ENCODE results near the gene NXPE2. TPM values are rescaled to one million over a fixed set of nuclear protein-coding genes. Genes with fewer than 3 reads are reported as not detected.

The NXPE2 gene
- polyA plus RNA-seq, 1 donor = 0.06 TPM

- no peak overlapping the region for H3K27ac ChIP-seq (ENCODE audit: low read length)
- no peaks in the 10 kb centered on the region for H3K27me3 ChIP-seq (ENCODE audit: control insufficient read depth, insufficient read depth, low read length)
- WGBS (ENCODE audit: insufficient coverage, low lambda C conversion rate) = 14% methylated on average over 1 of the region's 4 CpGs
- H3K4me1 ChIP-seq (ENCODE audit: control insufficient read depth, insufficient read depth, low read length) = no peaks in the 10 kb centered on the region
- H3K4me3 ChIP-seq (ENCODE audit: low read length) = no peak overlapping the region
- H3K9me3 ChIP-seq (ENCODE audit: control insufficient read depth, low read depth, low read length) = no peaks in the 10 kb centered on the region
- no peaks in the 10 kb centered on the region for H3K36me3 ChIP-seq (ENCODE audit: control insufficient read depth, insufficient read depth, low read length)
- DNase-seq = no peak
Measured at GRCh38 chr11:114679505-114679904, 1.2 kb downstream of the NXPE2 start.

GRCh38 chr11:114683007-114683406 is 4.7 kb downstream of the NXPE2 start:
- Histone ChIP-seq H3K27me3 (ENCODE audit: control insufficient read depth, insufficient read depth, low read length) (no peaks in the 10 kb centered on the region), H3K4me1 (ENCODE audit: control insufficient read depth, insufficient read depth, low read length) (no peaks in the 10 kb centered on the region), H3K27ac (ENCODE audit: low read length) (no peak overlapping the region), H3K9me3 (ENCODE audit: control insufficient read depth, low read depth, low read length) (no peaks in the 10 kb centered on the region), H3K36me3 (ENCODE audit: control insufficient read depth, insufficient read depth, low read length) (no peaks in the 10 kb centered on the region), H3K4me3 (ENCODE audit: low read length) (no peak overlapping the region)
- 100% methylated on average over 1 of the region's 1 CpG for WGBS (ENCODE audit: insufficient coverage, low lambda C conversion rate)
- DNase-seq = no peak

- Histone ChIP-seq H3K4me3 (ENCODE audit: low read length) (no peak overlapping the region), H3K27me3 (ENCODE audit: control insufficient read depth, insufficient read depth, low read length) (no peaks in the 10 kb centered on the region), H3K36me3 (ENCODE audit: control insufficient read depth, insufficient read depth, low read length) (no peaks in the 10 kb centered on the region), H3K4me1 (ENCODE audit: control insufficient read depth, insufficient read depth, low read length) (no peaks in the 10 kb centered on the region), H3K27ac (ENCODE audit: low read length) (no peak overlapping the region), H3K9me3 (ENCODE audit: control insufficient read depth, low read depth, low read length) (no peaks in the 10 kb centered on the region)
- no peak for DNase-seq
Measured at GRCh38 chr11:114684636-114685035, 6.3 kb downstream of the NXPE2 start.

GRCh38 chr11:114685097-114685496 is 6.8 kb downstream of the NXPE2 start:
- H3K36me3 ChIP-seq (ENCODE audit: control insufficient read depth, insufficient read depth, low read length) = no peaks in the 10 kb centered on the region
- WGBS (ENCODE audit: insufficient coverage, low lambda C conversion rate) = 100% methylated on average over 1 of the region's 1 CpG
- H3K4me1 ChIP-seq (ENCODE audit: control insufficient read depth, insufficient read depth, low read length) = no peaks in the 10 kb centered on the region
- H3K9me3 ChIP-seq (ENCODE audit: control insufficient read depth, low read depth, low read length) = no peaks in the 10 kb centered on the region
- H3K27me3 ChIP-seq (ENCODE audit: control insufficient read depth, insufficient read depth, low read length) = no peaks in the 10 kb centered on the region
- H3K4me3 ChIP-seq (ENCODE audit: low read length) = no peak overlapping the region
- DNase-seq = no peak
- H3K27ac ChIP-seq (ENCODE audit: low read length) = no peak overlapping the region

- no peak for DNase-seq
- H3K9me3 ChIP-seq (ENCODE audit: control insufficient read depth, low read depth, low read length) = no peaks in the 10 kb centered on the region
- H3K36me3 ChIP-seq (ENCODE audit: control insufficient read depth, insufficient read depth, low read length) = no peaks in the 10 kb centered on the region
- 75% methylated on average over 1 of the region's 4 CpGs for WGBS (ENCODE audit: insufficient coverage, low lambda C conversion rate)
- no peak overlapping the region for H3K27ac ChIP-seq (ENCODE audit: low read length)
- H3K27me3 ChIP-seq (ENCODE audit: control insufficient read depth, insufficient read depth, low read length) = no peaks in the 10 kb centered on the region
- no peaks in the 10 kb centered on the region for H3K4me1 ChIP-seq (ENCODE audit: control insufficient read depth, insufficient read depth, low read length)
- H3K4me3 ChIP-seq (ENCODE audit: low read length) = no peak overlapping the region
Measured at GRCh38 chr11:114705280-114706024, 27.1 kb downstream of the NXPE2 start.

- DNase-seq = no peak
- no peak overlapping the region for H3K27ac ChIP-seq (ENCODE audit: low read length)
- 80% methylated on average over 1 of the region's 1 CpG for WGBS (ENCODE audit: insufficient coverage, low lambda C conversion rate)
Measured at GRCh38 chr11:114709960-114710359, 31.6 kb downstream of the NXPE2 start.

GRCh38 chr11:114713756-114714155 is 35.4 kb downstream of the NXPE2 start:
- DNase-seq = no peak
- no peak overlapping the region for H3K27ac ChIP-seq (ENCODE audit: low read length)

More at GRCh38 chr11:114709960-114710359, 31.6 kb downstream of the NXPE2 start:
- H3K4me1 ChIP-seq (ENCODE audit: control insufficient read depth, insufficient read depth, low read length) = no peaks in the 10 kb centered on the region
- no peak overlapping the region for H3K4me3 ChIP-seq (ENCODE audit: low read length)
- no peaks in the 10 kb centered on the region for H3K9me3 ChIP-seq (ENCODE audit: control insufficient read depth, low read depth, low read length)
- no peaks in the 10 kb centered on the region for H3K36me3 ChIP-seq (ENCODE audit: control insufficient read depth, insufficient read depth, low read length)
- H3K27me3 ChIP-seq (ENCODE audit: control insufficient read depth, insufficient read depth, low read length) = no peaks in the 10 kb centered on the region

GRCh38 chr11:114719562-114719961 is 41.2 kb downstream of the NXPE2 start:
- H3K9me3 ChIP-seq (ENCODE audit: control insufficient read depth, low read depth, low read length) = no peaks in the 10 kb centered on the region
- DNase-seq = no peak
- no peaks in the 10 kb centered on the region for H3K4me1 ChIP-seq (ENCODE audit: control insufficient read depth, insufficient read depth, low read length)
- H3K36me3 ChIP-seq (ENCODE audit: control insufficient read depth, insufficient read depth, low read length) = no peaks in the 10 kb centered on the region
- no peak overlapping the region for H3K4me3 ChIP-seq (ENCODE audit: low read length)
- H3K27me3 ChIP-seq (ENCODE audit: control insufficient read depth, insufficient read depth, low read length) = no peaks in the 10 kb centered on the region
- no peak overlapping the region for H3K27ac ChIP-seq (ENCODE audit: low read length)
- no CpG with 5 or more reads among the region's 5 CpGs for WGBS (ENCODE audit: insufficient coverage, low lambda C conversion rate)

More at GRCh38 chr11:114713756-114714155, 35.4 kb downstream of the NXPE2 start:
- Histone ChIP-seq H3K9me3 (ENCODE audit: control insufficient read depth, low read depth, low read length) (no peaks in the 10 kb centered on the region), H3K36me3 (ENCODE audit: control insufficient read depth, insufficient read depth, low read length) (no peaks in the 10 kb centered on the region), H3K4me1 (ENCODE audit: control insufficient read depth, insufficient read depth, low read length) (no peaks in the 10 kb centered on the region), H3K27me3 (ENCODE audit: control insufficient read depth, insufficient read depth, low read length) (no peaks in the 10 kb centered on the region), H3K4me3 (ENCODE audit: low read length) (no peak overlapping the region)
- WGBS (ENCODE audit: insufficient coverage, low lambda C conversion rate) = 100% methylated on average over 1 of the region's 2 CpGs

GRCh38 chr11:114724916-114725524 is 46.7 kb downstream of the NXPE2 start:
- no peak overlapping the region for H3K4me3 ChIP-seq (ENCODE audit: low read length)
- no peaks in the 10 kb centered on the region for H3K36me3 ChIP-seq (ENCODE audit: control insufficient read depth, insufficient read depth, low read length)
- 66% methylated on average over 2 of the region's 3 CpGs for WGBS (ENCODE audit: insufficient coverage, low lambda C conversion rate)
- H3K4me1 ChIP-seq (ENCODE audit: control insufficient read depth, insufficient read depth, low read length) = no peaks in the 10 kb centered on the region
- H3K27me3 ChIP-seq (ENCODE audit: control insufficient read depth, insufficient read depth, low read length) = no peaks in the 10 kb centered on the region
- H3K9me3 ChIP-seq (ENCODE audit: control insufficient read depth, low read depth, low read length) = no peaks in the 10 kb centered on the region
- H3K27ac ChIP-seq (ENCODE audit: low read length) = no peak overlapping the region
- DNase-seq = no peak

- Histone ChIP-seq H3K4me1 (ENCODE audit: control insufficient read depth, insufficient read depth, low read length) (no peaks in the 10 kb centered on the region), H3K9me3 (ENCODE audit: control insufficient read depth, low read depth, low read length) (no peaks in the 10 kb centered on the region), H3K27me3 (ENCODE audit: control insufficient read depth, insufficient read depth, low read length) (no peaks in the 10 kb centered on the region), H3K36me3 (ENCODE audit: control insufficient read depth, insufficient read depth, low read length) (no peaks in the 10 kb centered on the region), H3K27ac (ENCODE audit: low read length) (no peak overlapping the region), H3K4me3 (ENCODE audit: low read length) (no peak overlapping the region)
- DNase-seq = no peak
- 80% methylated on average over 1 of the region's 1 CpG for WGBS (ENCODE audit: insufficient coverage, low lambda C conversion rate)
Measured at GRCh38 chr11:114725623-114726022, 47.3 kb downstream of the NXPE2 start.

- H3K9me3 ChIP-seq (ENCODE audit: control insufficient read depth, low read depth, low read length) = no peaks in the 10 kb centered on the region
- no peak overlapping the region for H3K27ac ChIP-seq (ENCODE audit: low read length)
- no peaks in the 10 kb centered on the region for H3K4me1 ChIP-seq (ENCODE audit: control insufficient read depth, insufficient read depth, low read length)
- H3K27me3 ChIP-seq (ENCODE audit: control insufficient read depth, insufficient read depth, low read length) = no peaks in the 10 kb centered on the region
- WGBS (ENCODE audit: insufficient coverage, low lambda C conversion rate) = 40% methylated on average over 1 of the region's 4 CpGs
- H3K4me3 ChIP-seq (ENCODE audit: low read length) = no peak overlapping the region
- no peak for DNase-seq
- H3K36me3 ChIP-seq (ENCODE audit: control insufficient read depth, insufficient read depth, low read length) = no peaks in the 10 kb centered on the region
Measured at GRCh38 chr11:114736806-114737205, 58.5 kb downstream of the NXPE2 start.
